NCI-H69 (cell line): Measurements from ENCODE around the gene INTS1.

Source experiments
- DNase-seq: peaks from one replicate; lab custom pipeline; 2025; lab: John Stamatoyannopoulos, UW

Gene INTS1

GRCh38 chr7:1431226-1431625, 73.0 kb downstream of the INTS1 start:
- no peak for DNase-seq

DNA sequence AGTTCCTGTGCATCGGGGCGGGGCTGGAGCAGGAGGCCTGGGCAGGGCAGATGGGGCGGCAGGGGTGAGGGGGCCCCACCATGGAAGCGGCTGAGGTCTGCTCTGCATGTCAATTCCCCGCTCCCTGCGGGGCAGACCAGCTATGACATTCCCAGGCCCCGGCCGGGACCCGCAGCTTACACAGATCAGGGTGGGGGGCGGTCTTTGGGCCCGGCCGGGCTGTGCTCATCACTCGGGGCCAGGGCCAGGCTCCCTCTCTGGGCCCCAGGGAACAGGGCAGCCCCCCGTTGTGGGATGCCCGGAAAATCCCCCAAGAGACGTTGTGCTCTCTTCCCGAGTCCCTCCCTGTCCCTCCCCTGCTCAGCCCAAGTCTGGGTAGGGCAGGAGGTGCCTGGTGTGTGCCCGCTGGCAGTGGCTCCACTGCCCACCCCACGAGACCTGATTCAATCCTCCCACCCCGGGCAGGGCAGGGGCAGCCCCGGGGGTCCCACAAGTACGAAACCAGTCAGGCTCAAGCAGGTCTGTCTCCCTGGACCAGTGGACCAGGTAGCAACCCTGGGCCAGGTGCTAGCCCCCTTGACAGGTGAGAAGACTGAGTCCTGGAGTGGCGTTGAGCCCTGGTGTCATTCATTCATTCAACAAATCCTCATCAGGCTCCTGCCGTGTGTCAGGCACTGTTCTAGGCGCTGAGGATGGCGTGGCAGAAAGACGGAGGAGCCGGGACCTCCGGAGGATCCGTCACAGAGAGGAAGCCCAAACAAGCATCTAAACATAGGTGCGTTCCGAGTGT, 73.9 kb downstream of the INTS1 start:
- DNase-seq = no peak

DNA sequence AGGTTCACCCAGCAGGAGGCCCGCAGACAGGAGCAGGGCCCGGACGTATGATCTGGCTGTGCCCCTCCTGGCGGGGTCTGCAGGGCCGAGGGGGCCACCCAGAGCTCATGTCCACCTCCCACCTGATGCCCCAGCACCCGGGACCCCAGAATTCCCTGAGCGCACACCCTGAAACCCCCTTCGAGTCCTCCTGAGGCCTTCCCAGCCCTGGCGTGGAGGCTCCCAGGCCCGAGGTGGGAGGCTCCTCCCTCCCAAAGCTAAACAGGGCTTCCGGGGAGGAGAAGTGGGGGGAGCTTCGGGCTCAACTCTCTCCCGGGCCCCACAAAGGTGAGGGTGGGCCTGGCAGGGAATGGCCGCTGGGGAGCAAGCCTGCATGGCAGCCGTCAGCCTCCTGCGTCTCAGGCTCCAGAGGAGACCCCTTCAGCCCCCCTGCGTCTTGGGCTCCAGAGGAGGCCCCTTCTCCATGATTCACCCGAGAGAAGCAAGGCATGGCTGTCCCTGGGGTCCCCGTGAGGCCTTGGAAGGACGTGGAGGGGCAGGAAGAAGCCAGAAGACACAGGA, 75.2 kb downstream of the INTS1 start:
- no peak for DNase-seq

GRCh38 chr7:1427064-1427657, 77.0 kb downstream of the INTS1 start:
- no peak for DNase-seq

- no peak for DNase-seq
Observed at GRCh38 chr7:1426474-1426873, 77.7 kb downstream of the INTS1 start.

DNA sequence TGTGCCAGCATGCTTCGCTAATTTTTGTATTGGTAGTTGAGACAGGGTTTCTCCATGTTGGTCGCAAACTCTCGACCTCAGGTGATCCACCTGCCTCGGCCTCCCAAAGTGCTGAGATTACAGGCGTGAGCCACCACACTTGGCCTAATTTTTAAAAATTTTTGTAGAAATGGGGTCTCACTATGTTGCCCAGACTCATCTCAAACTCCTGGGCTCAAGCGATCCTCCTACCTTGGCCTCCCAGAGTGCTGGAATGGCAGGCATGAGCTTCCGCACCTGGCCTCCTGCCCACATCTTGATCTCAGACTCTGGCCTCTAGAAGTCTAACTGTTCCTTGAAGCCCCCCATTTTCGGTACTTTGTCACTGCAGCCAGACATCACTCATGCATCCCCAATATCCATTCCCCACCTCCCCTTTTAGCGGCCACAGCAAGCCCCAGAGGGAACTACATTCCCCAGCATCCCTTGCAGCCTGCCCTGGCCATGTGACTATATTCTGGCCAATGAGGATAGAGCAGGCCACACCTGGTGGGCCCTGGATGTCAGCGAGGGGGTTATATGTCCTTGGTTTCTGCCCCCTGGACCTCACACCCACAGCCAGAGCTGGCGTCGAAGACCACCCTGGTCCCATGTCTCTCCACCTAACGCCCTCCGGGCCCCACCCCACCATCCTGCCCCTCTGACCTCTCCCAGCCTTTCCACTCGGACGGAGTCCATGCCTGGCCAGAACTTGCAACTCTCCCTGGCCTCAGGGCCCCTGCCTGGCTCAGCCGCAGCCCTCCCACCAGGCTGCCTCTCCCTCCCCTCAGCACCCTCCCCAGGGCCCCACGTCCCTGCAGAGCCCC, 78.7 kb downstream of the INTS1 start:
- peak; percentile 26 for DNase-seq

DNA sequence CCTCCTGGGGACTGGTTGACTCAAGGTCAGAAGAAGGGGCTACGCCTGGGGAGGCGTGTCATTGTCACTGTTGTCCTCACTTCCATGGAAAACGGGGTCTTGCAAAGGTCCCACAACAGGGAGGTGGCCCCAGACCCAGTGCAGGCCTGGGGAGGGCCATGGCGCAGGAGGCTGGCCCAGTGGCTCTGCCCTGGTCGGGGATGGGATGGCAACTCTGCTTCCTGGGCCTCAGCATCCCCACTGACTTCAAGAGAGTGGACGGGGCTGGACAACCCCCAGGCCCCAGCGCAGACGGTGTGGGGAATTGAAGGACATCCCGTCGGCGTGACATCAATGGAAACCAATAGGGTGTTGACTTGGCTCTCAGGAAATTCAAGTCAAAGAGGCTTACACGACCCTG, 80.1 kb downstream of the INTS1 start:
- DNase-seq = no peak

- no peak for DNase-seq
Observed at GRCh38 chr7:1423264-1423811, 80.9 kb downstream of the INTS1 start.

GRCh38 chr7:1422512-1423263, 81.5 kb downstream of the INTS1 start:
- peak; percentile 99 for DNase-seq

GRCh38 chr7:1421946-1422345, 82.2 kb downstream of the INTS1 start:
- DNase-seq = peak; percentile 40

DNA sequence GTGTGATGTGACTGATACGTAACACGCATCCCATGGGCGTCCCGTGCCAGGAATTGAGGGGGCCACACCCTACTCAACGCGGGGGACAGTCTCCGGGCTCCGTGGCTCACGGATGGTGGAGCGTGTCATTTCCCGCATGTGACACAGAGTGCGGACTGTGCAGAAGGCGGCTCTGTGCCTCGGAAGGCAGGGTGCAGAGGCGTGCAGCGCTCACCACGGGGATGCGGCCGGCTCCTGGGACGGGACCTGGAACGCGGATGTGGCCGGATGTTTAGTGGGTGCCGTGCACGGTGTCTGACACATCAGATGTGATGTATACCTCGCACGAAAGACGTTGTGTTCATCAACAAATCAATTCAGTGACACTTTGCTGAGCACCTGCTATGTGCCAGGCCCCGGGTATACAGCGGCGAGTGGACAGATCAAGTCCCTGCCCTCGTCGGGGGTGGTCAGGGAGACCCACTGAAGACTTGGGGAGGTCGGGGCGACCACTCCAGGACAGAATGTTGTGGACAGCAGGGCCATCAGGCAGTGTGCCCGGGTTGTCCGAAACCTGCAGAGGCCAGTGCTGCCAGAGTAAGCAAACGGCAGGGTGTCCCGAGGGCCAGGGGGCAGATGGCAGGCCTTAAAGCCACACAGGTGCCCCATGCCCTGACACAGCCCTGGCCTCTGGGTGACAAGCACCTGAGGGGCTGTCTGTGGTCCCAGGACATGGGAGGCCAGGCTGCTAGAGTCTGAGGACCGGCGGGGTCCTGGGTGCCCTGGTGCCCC, 83.0 kb downstream of the INTS1 start:
- DNase-seq = no peak
